ENCODE results near the gene PDGFD. TPM values are rescaled to one million over a fixed set of nuclear protein-coding genes. Genes with fewer than 3 reads are reported as not detected.

Gene PDGFD
- total RNA-seq, 1 experiment from 2014 or later = 1.7 TPM

- H3K9me3 ChIP-seq (ENCODE audit: control insufficient read depth, low read depth, low read length) = no peaks in the 10 kb centered on the region
- H4K8ac ChIP-seq (replicated peaks; ENCODE audit: insufficient read length, low read depth, low read length) = no peak overlapping the region
- H2BK15ac ChIP-seq (ENCODE audit: low read depth, low read length) = no peak overlapping the region
- H3K27me3 ChIP-seq (ENCODE audit: insufficient read depth, low read length) = no peaks in the 10 kb centered on the region
- Mint-ChIP-seq H3K27ac (no peak overlapping the region), H3K36me3 (ENCODE audit: insufficient read depth in 1 of 3, low read depth in 3 of 3) (0 out of 7 replicates have a peak, but pooled peaks cover 0 to 2% (median 0%) of the 10 kb centered on the region in 3 experiments), H3K9me3 (peaks cover 0 to 5% of the 10 kb centered on the region in 2 experiments; a peak in 1 of 5 replicates), H3K27me3 (ENCODE audit: low read depth) (peaks cover 3% of the 10 kb centered on the region; the same call in 1 of the 2 replicates), H3K4me3 (no peak overlapping the region), H3K4me1 (peaks cover 7% of the 10 kb centered on the region in 2 experiments)
- no peak overlapping the region for H3K4ac ChIP-seq (ENCODE audit: low read depth, low read length)
- no peaks in the 10 kb centered on the region for H3K79me1 ChIP-seq (ENCODE audit: insufficient read depth, low read depth, low read length, poor library complexity, severe bottlenecking)
- no peak overlapping the region for H3K18ac ChIP-seq (ENCODE audit: insufficient read length, low read depth, low read length)
- H4K5ac ChIP-seq (ENCODE audit: insufficient read length, low read depth, low read length) = no peak overlapping the region
- no peak overlapping the region for H2BK5ac ChIP-seq (ENCODE audit: insufficient read length, low read length)
- no peaks in the 10 kb centered on the region for H3K79me2 ChIP-seq (ENCODE audit: insufficient read depth, low read length)
- no peak overlapping the region for H3K14ac ChIP-seq (ENCODE audit: insufficient read depth, low read length)
- H2AFZ ChIP-seq (ENCODE audit: low read length) = no peak overlapping the region
- H2BK12ac ChIP-seq (ENCODE audit: insufficient read length, low read depth, low read length) = no peak overlapping the region
- H3K23ac ChIP-seq (ENCODE audit: insufficient read length, low read depth, low read length) = no peak overlapping the region
- no peak overlapping the region for H2BK20ac ChIP-seq (ENCODE audit: low read depth, low read length, poor library complexity, severe bottlenecking)
- DNase-seq = no peak
- no peak overlapping the region for H2BK120ac ChIP-seq (ENCODE audit: low read depth, low read length, poor library complexity, severe bottlenecking)
- no peak overlapping the region for H3K27ac ChIP-seq (ENCODE audit: insufficient read length, low read depth, low read length)
- H3K9ac ChIP-seq (ENCODE audit: extremely low read depth, insufficient read length, low read length) = no peak overlapping the region
- no peak overlapping the region for H2AK5ac ChIP-seq (ENCODE audit: insufficient read length, low read length)
- no peak overlapping the region for H3K4me2 ChIP-seq (ENCODE audit: insufficient read depth, insufficient read length, low read length)
- H3K23me2 ChIP-seq (ENCODE audit: insufficient read length, low read depth, low read length, poor library complexity, severe bottlenecking) = no peaks in the 10 kb centered on the region
- no peaks in the 10 kb centered on the region for H3K4me1 ChIP-seq (ENCODE audit: insufficient read depth, low read length)
- no peaks in the 10 kb centered on the region for H4K20me1 ChIP-seq (ENCODE audit: control insufficient read depth, insufficient read depth, insufficient read length)
- TF ChIP-seq, protein P1, sequence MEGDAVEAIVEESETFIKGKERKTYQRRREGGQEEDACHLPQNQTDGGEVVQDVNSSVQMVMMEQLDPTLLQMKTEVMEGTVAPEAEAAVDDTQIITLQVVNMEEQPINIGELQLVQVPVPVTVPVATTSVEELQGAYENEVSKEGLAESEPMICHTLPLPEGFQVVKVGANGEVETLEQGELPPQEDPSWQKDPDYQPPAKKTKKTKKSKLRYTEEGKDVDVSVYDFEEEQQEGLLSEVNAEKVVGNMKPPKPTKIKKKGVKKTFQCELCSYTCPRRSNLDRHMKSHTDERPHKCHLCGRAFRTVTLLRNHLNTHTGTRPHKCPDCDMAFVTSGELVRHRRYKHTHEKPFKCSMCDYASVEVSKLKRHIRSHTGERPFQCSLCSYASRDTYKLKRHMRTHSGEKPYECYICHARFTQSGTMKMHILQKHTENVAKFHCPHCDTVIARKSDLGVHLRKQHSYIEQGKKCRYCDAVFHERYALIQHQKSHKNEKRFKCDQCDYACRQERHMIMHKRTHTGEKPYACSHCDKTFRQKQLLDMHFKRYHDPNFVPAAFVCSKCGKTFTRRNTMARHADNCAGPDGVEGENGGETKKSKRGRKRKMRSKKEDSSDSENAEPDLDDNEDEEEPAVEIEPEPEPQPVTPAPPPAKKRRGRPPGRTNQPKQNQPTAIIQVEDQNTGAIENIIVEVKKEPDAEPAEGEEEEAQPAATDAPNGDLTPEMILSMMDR (conservative IDR thresholded peaks at IDR 0.05) = no peak
- H3T11ph ChIP-seq (ENCODE audit: low read length) = no peak overlapping the region
- H3K56ac ChIP-seq (ENCODE audit: insufficient read length, low read depth, low read length) = no peak overlapping the region
- H4K91ac ChIP-seq (ENCODE audit: insufficient read length, low read depth, low read length) = no peak overlapping the region
Measured at GRCh38 chr11:104169091-104169490, 5.1 kb upstream of the PDGFD start.
